Endometrial microvascular endothelial cells (primary cell): ENCODE results near the gene PPM1G. TPM values are rescaled to one million over a fixed set of nuclear protein-coding genes. Genes with fewer than 3 reads are reported as not detected.

Experiments used
- in situ Hi-C: cut with HindIII; loops from 2 replicates; pipeline ENCODE4 v1.10.0; 2017; ENCODE audit warnings: low sequenced_read_pairs, low pct_unique_long_range_greater_than_20kb; ENCODE audit errors: inconsistent ontology term
- total RNA-seq: library from RNA; depleted of rRNA; stranded (reverse); fragments of >200 nt; gene quantifications from one replicate; pipeline ENCODE4 v1.2.3, GENCODE V29; 2015; ENCODE audit errors: inconsistent ontology term

PPM1G gene
- total RNA-seq, 1 donor from 2014 or later, result 156 TPM

- in situ Hi-C loops, result no loop called here
These were observed 12.4 kb upstream of the PPM1G start for GRCh38 chr2:27421660-27422250.

GRCh38 chr2:27420996-27421395 lies 11.6 kb upstream of the PPM1G start:
- in situ Hi-C loops, result no loop called here

- in situ Hi-C loops, result no loop called here
These were observed 6.8 kb upstream of the PPM1G start for GRCh38 chr2:27416151-27416550.

- in situ Hi-C loops, result no loop called here
These were observed 3.2 kb upstream of the PPM1G start for GRCh38 chr2:27412419-27413152.

- in situ Hi-C loops, result no loop called here
These were observed 630 bp downstream of the PPM1G start for GRCh38 chr2:27408601-27409320.

GRCh38 chr2:27407798-27408491 lies 1.4 kb downstream of the PPM1G start:
- in situ Hi-C loops, result no loop called here

- in situ Hi-C loops, result no loop called here
These were observed 8.8 kb downstream of the PPM1G start for GRCh38 chr2:27400348-27401135.

GRCh38 chr2:27398962-27399361 lies 10.4 kb downstream of the PPM1G start:
- in situ Hi-C loops, result no loop called here

- in situ Hi-C loops, result no loop called here
These were observed 16.2 kb downstream of the PPM1G start for GRCh38 chr2:27393225-27393624.

- in situ Hi-C loops, result no loop called here
These were observed 18.3 kb downstream of the PPM1G start for GRCh38 chr2:27390822-27391679.

GRCh38 chr2:27381577-27382181 lies 27.7 kb downstream of the PPM1G start:
- in situ Hi-C loops, result no loop called here

GRCh38 chr2:27380626-27381545 lies 28.5 kb downstream of the PPM1G start, which contains the start of gene ZNF513:
TSS of gene ZNF513 (minus strand) at chr2:27380734. CDS start at chr2:27380526, 208 bp downstream.
- in situ Hi-C loops, result no loop called here

- in situ Hi-C loops, result no loop called here
These were observed 29.4 kb downstream of the PPM1G start for GRCh38 chr2:27379836-27380625.

GRCh38 chr2:27379383-27379835 lies 30.0 kb downstream of the PPM1G start:
- in situ Hi-C loops, result no loop called here

- in situ Hi-C loops, result no loop called here
These were observed 30.5 kb downstream of the PPM1G start for GRCh38 chr2:27378809-27379290.
